Thymus (tissue), 11 donors: Measurements from ENCODE around the gene FAM20A. TPM values are rescaled to one million over a fixed set of nuclear protein-coding genes. Genes with fewer than 3 reads are reported as not detected.
A peak's percentile ranks its signal among the peaks of the same experiment; 100 is the strongest.

Source experiments
- DNase-seq, 9 donors: peaks; one replicate each; pipeline ENCODE4 v3.0.0-alpha.2; 2013; ENCODE audit warnings: low spot score in 9 of 9, low read depth in 6 of 9, missing footprints in 1 of 9
- H3K27ac ChIP-seq, 2 donors: one replicate each; pipeline ENCODE4 v1.5.1; 2013; ENCODE audit warnings: control low read depth in 1 of 2, low read depth in 1 of 2, low read length in 1 of 2, mild to moderate bottlenecking in 1 of 2, moderate library complexity in 1 of 2
- H3K27me3 ChIP-seq, 2 donors: one replicate each; pipeline ENCODE4 v1.5.1; 2013; ENCODE audit warnings: low read length in 1 of 2; ENCODE audit not compliant: control insufficient read depth in 2 of 2, insufficient read depth in 1 of 2
- H3K36me3 ChIP-seq, 2 donors: one replicate each; pipeline ENCODE4 v1.5.1; 2013; ENCODE audit warnings: low read length in 1 of 2, mild to moderate bottlenecking in 1 of 2, moderate library complexity in 1 of 2; ENCODE audit not compliant: control insufficient read depth in 2 of 2, insufficient read depth in 2 of 2
- H3K4me1 ChIP-seq, 2 donors: one replicate each; pipeline ENCODE4 v1.5.1; 2013; ENCODE audit warnings: low read length in 2 of 2; ENCODE audit not compliant: control insufficient read depth in 2 of 2, insufficient read depth in 2 of 2
- H3K4me3 ChIP-seq, 2 donors: one replicate each; pipeline ENCODE4 v1.5.1; 2013; ENCODE audit warnings: low read length in 2 of 2, control low read depth in 1 of 2, mild to moderate bottlenecking in 1 of 2
- H3K9me3 ChIP-seq, 2 donors: one replicate each; pipeline ENCODE4 v1.5.1; 2013; ENCODE audit warnings: low read length in 1 of 2, mild to moderate bottlenecking in 1 of 2; ENCODE audit not compliant: control insufficient read depth in 2 of 2, insufficient read depth in 1 of 2
- WGBS: extraction: QIAGEN DNeasy Blood & Tissue Kit; methylation state at CpG from one replicate; pipeline ENCODE4 v1.1.7; 2013; 5-methylcytosine and 5-hydroxymethylcytosine counted together
- polyA plus RNA-seq: library from polyadenylated mRNA; stranded (reverse); fragments of 200-250 nt; gene quantifications from one replicate; pipeline ENCODE4 v1.2.3, GENCODE V29; 2013
- total RNA-seq: library from RNA; stranded (reverse); fragments of 120-200 nt; gene quantifications from one replicate; pipeline ENCODE4 v1.2.4, GENCODE V29; 2013
- donor health status: healthy.

Gene FAM20A
- total and polyA plus RNA-seq, 2 donors = 3.7 to 35.3 TPM

GRCh38 chr17:68627956-68628575 lies 26.9 kb upstream of the FAM20A start:
- no peak for DNase-seq
- no peak overlapping the region for H3K4me3 ChIP-seq
- H3K9me3 ChIP-seq = no peaks in the 10 kb centered on the region
- WGBS = 98% methylated on average over 4 of the region's 4 CpGs
- H3K27ac ChIP-seq = peak overlapping the region in 1 of 2 donors; percentile 59
- no peaks in the 10 kb centered on the region for H3K36me3 ChIP-seq
- H3K27me3 ChIP-seq = no peaks in the 10 kb centered on the region
- no peaks in the 10 kb centered on the region for H3K4me1 ChIP-seq

- no peak overlapping the region for H3K4me3 ChIP-seq
Observed at GRCh38 chr17:68624381-68624780, 23.2 kb upstream of the FAM20A start.

GRCh38 chr17:68623811-68624210 lies 22.6 kb upstream of the FAM20A start:
- no peaks in the 10 kb centered on the region for H3K4me1 ChIP-seq
- H3K4me3 ChIP-seq = no peak overlapping the region
- no peak for DNase-seq
- no peaks in the 10 kb centered on the region for H3K36me3 ChIP-seq
- H3K27ac ChIP-seq = no peak overlapping the region
- no peaks in the 10 kb centered on the region for H3K9me3 ChIP-seq
- no peaks in the 10 kb centered on the region for H3K27me3 ChIP-seq
- 80% methylated on average over 7 of the region's 7 CpGs for WGBS

More at GRCh38 chr17:68624381-68624780, 23.2 kb upstream of the FAM20A start:
- H3K27me3 ChIP-seq = no peaks in the 10 kb centered on the region
- no peaks in the 10 kb centered on the region for H3K9me3 ChIP-seq
- DNase-seq = no peak
- no peak overlapping the region for H3K27ac ChIP-seq
- WGBS = 94% methylated on average over 1 of the region's 1 CpG
- H3K36me3 ChIP-seq = no peaks in the 10 kb centered on the region
- H3K4me1 ChIP-seq = no peaks in the 10 kb centered on the region

- Histone ChIP-seq H3K36me3 (no peaks in the 10 kb centered on the region), H3K4me3 (no peak overlapping the region), H3K9me3 (no peaks in the 10 kb centered on the region), H3K4me1 (no peaks in the 10 kb centered on the region), H3K27ac (no peak overlapping the region), H3K27me3 (no peaks in the 10 kb centered on the region)
- no peak for DNase-seq
Observed at GRCh38 chr17:68622423-68622822, 21.3 kb upstream of the FAM20A start.

GRCh38 chr17:68621065-68621464 lies 19.9 kb upstream of the FAM20A start:
- H3K9me3 ChIP-seq = no peaks in the 10 kb centered on the region
- no peak overlapping the region for H3K27ac ChIP-seq

GRCh38 chr17:68616334-68616733 lies 15.2 kb upstream of the FAM20A start:
- DNase-seq = no peak

More at GRCh38 chr17:68621065-68621464, 19.9 kb upstream of the FAM20A start:
- H3K36me3 ChIP-seq = no peaks in the 10 kb centered on the region
- no peaks in the 10 kb centered on the region for H3K4me1 ChIP-seq
- WGBS = 98% methylated on average over 2 of the region's 2 CpGs
- H3K4me3 ChIP-seq = no peak overlapping the region
- no peak for DNase-seq
- no peaks in the 10 kb centered on the region for H3K27me3 ChIP-seq

GRCh38 chr17:68614718-68615117 lies 13.6 kb upstream of the FAM20A start:
- no peak overlapping the region for H3K27ac ChIP-seq
- no peaks in the 10 kb centered on the region for H3K36me3 ChIP-seq
- WGBS = 96% methylated on average over 5 of the region's 5 CpGs
- H3K9me3 ChIP-seq = no peaks in the 10 kb centered on the region
- H3K4me1 ChIP-seq = no peaks in the 10 kb centered on the region
- no peak for DNase-seq
- no peaks in the 10 kb centered on the region for H3K27me3 ChIP-seq
- H3K4me3 ChIP-seq = no peak overlapping the region

More at GRCh38 chr17:68616334-68616733, 15.2 kb upstream of the FAM20A start:
- Histone ChIP-seq H3K27me3 (no peaks in the 10 kb centered on the region), H3K4me3 (no peak overlapping the region), H3K36me3 (no peaks in the 10 kb centered on the region), H3K27ac (no peak overlapping the region), H3K4me1 (no peaks in the 10 kb centered on the region), H3K9me3 (no peaks in the 10 kb centered on the region)

- Histone ChIP-seq H3K27ac (no peak overlapping the region), H3K9me3 (no peaks in the 10 kb centered on the region), H3K27me3 (no peaks in the 10 kb centered on the region), H3K4me1 (no peaks in the 10 kb centered on the region), H3K36me3 (no peaks in the 10 kb centered on the region), H3K4me3 (no peak overlapping the region)
- 78% methylated on average over 5 of the region's 5 CpGs for WGBS
- DNase-seq = peak in 8 of 9 donors; percentile 23 to 69 (median 32)
Observed at GRCh38 chr17:68613739-68614298, 12.7 kb upstream of the FAM20A start.

GRCh38 chr17:68612923-68613292 lies 11.7 kb upstream of the FAM20A start:
- H3K27me3 ChIP-seq = no peaks in the 10 kb centered on the region
- H3K4me3 ChIP-seq = no peak overlapping the region
- no peak for DNase-seq
- H3K4me1 ChIP-seq = no peaks in the 10 kb centered on the region
- H3K27ac ChIP-seq = no peak overlapping the region
- H3K36me3 ChIP-seq = no peaks in the 10 kb centered on the region
- H3K9me3 ChIP-seq = no peaks in the 10 kb centered on the region
